ENCODE data around the gene PDGFRB. TPM values are rescaled to one million over a fixed set of nuclear protein-coding genes. Genes with fewer than 3 reads are reported as not detected.

PDGFRB gene
- total and polyA plus RNA-seq, 12 donors: 15.5 to 101 (median 42.9) TPM

GRCh38 chr5:150108711-150109514 is 46.7 kb downstream of the PDGFRB start:
- no peaks in the 10 kb centered on the region for H3K9me3 ChIP-seq
- no peak for ATAC-seq
- no peak overlapping the region for H3K27ac ChIP-seq
- intact Hi-C loops (cut with DNase I): no loop called here
- peaks cover 0 to 4% (median 0%) of the 10 kb centered on the region in 9 donors for H3K36me3 ChIP-seq
- no peak for TF ChIP-seq CTCF (IDR thresholded peaks at IDR 0.05)
- H3K4me1 ChIP-seq: peaks cover 0 to 44% (median 18%) of the 10 kb centered on the region in 9 donors
- no peak overlapping the region for H3K4me3 ChIP-seq
- 88 to 89% methylated on average over 11 of the region's 11 CpGs for WGBS, 2 donors
- no peak for DNase-seq
- H3K27me3 ChIP-seq: no peaks in the 10 kb centered on the region

- Histone ChIP-seq H3K4me1 (peaks cover 0 to 42% (median 9%) of the 10 kb centered on the region in 9 donors), H3K9me3 (no peaks in the 10 kb centered on the region), H3K27ac (no peak overlapping the region), H3K27me3 (no peaks in the 10 kb centered on the region), H3K36me3 (no peaks in the 10 kb centered on the region), H3K4me3 (no peak overlapping the region)
- ATAC-seq: no peak
- WGBS, 2 donors: 73 to 74% methylated on average over 4 of the region's 4 CpGs
- no peak for DNase-seq
- intact Hi-C loops (cut with DNase I): no loop called here
- TF ChIP-seq CTCF (IDR thresholded peaks at IDR 0.05): no peak
Observed at GRCh38 chr5:150107909-150108447, 47.7 kb downstream of the PDGFRB start.

- no peak for TF ChIP-seq CTCF (IDR thresholded peaks at IDR 0.05)
- WGBS, 2 donors: 69 to 78% methylated on average over 4 of the region's 4 CpGs
- intact Hi-C loops (cut with DNase I): no loop called here
Observed at GRCh38 chr5:150106674-150107426, 48.8 kb downstream of the PDGFRB start.

GRCh38 chr5:150105928-150106615 is 49.6 kb downstream of the PDGFRB start:
- peak overlapping the region in 1 of 10 donors; percentile 51 for H3K27ac ChIP-seq
- WGBS, 2 donors: 86 to 91% methylated on average over 7 of the region's 7 CpGs
- ATAC-seq (peak in 2 of 8 donors; percentile 33 to 58), DNase-seq (no peak)
- no peaks in the 10 kb centered on the region for H3K9me3 ChIP-seq
- H3K36me3 ChIP-seq: no peaks in the 10 kb centered on the region
- no peak for TF ChIP-seq CTCF (IDR thresholded peaks at IDR 0.05)
- H3K4me1 ChIP-seq: peaks cover 0 to 31% (median 0%) of the 10 kb centered on the region in 9 donors
- H3K27me3 ChIP-seq: no peaks in the 10 kb centered on the region
- no peak overlapping the region for H3K4me3 ChIP-seq
- intact Hi-C loops (cut with DNase I): no loop called here

More at GRCh38 chr5:150106674-150107426, 48.8 kb downstream of the PDGFRB start:
- peak overlapping the region in 1 of 10 donors; percentile 51 for H3K27ac ChIP-seq
- no peaks in the 10 kb centered on the region for H3K36me3 ChIP-seq
- no peak for DNase-seq
- H3K27me3 ChIP-seq: no peaks in the 10 kb centered on the region
- no peak overlapping the region for H3K4me3 ChIP-seq
- H3K9me3 ChIP-seq: no peaks in the 10 kb centered on the region
- ATAC-seq: no peak
- H3K4me1 ChIP-seq: peaks cover 0 to 31% (median 0%) of the 10 kb centered on the region in 9 donors
